ENCODE data around the gene AHSP. TPM values are rescaled to one million over a fixed set of nuclear protein-coding genes. Genes with fewer than 3 reads are reported as not detected.
A peak's percentile ranks its signal among the peaks of the same experiment; 100 is the strongest.

AHSP gene
- total and polyA plus RNA-seq, 2 of the 4 experiments (the other 2 are of a cell fraction): not detected

GRCh38 chr16:31561426-31562233 is 33.9 kb downstream of the AHSP start:
- WGBS, 2 experiments (ENCODE audit: extremely low coverage in 2 of 2, insufficient read length in 1 of 2): no CpG with 5 or more reads among the region's 8 CpGs
- Histone ChIP-seq H2AK9ac (replicated peaks; ENCODE audit: low read depth, low read length, poor library complexity) (no peak overlapping the region), H4K20me1 (ENCODE audit: insufficient read depth, low read length) (no peaks in the 10 kb centered on the region), H3K56ac (ENCODE audit: extremely low read depth, insufficient read depth, low read length) (no peak overlapping the region), H3K9me3 (ENCODE audit: control insufficient read depth, insufficient read depth, low read length) (no peaks in the 10 kb centered on the region), H3K9ac (ENCODE audit: low read depth, low read length) (no peak overlapping the region), H3K4ac (ENCODE audit: low read depth, low read length) (no peak overlapping the region), H2BK120ac (ENCODE audit: low read depth, low read length) (no peak overlapping the region), H3K4me1 (ENCODE audit: control insufficient read depth, insufficient read depth, low read length) (no peaks in the 10 kb centered on the region), H3K4me2 (ENCODE audit: low read depth, low read length) (no peak overlapping the region), H3K9me1 (ENCODE audit: insufficient read depth, low read length) (no peaks in the 10 kb centered on the region), H3K14ac (replicated peaks; ENCODE audit: low read depth, low read length) (no peak overlapping the region), H3K79me1 (ENCODE audit: low read depth in 1 of 2, low read length in 2 of 2) (no peaks in the 10 kb centered on the region), H4K8ac (ENCODE audit: low read depth in 2 of 2, low read length in 2 of 2) (no peak overlapping the region), H4K5ac (ENCODE audit: low read depth, low read length) (no peak overlapping the region), H3K18ac (ENCODE audit: low read depth, low read length) (no peak overlapping the region), H2AK5ac (ENCODE audit: low read depth, low read length) (no peak overlapping the region), H3K27ac (ENCODE audit: insufficient read depth, low read length) (no peak overlapping the region), H3K36me3 (ENCODE audit: control insufficient read depth, insufficient read depth, low read length) (no peaks in the 10 kb centered on the region), H3K23ac (ENCODE audit: low read depth, low read length) (no peak overlapping the region), H2BK20ac (ENCODE audit: low read depth, low read length) (no peak overlapping the region), H3K4me3 (ENCODE audit: insufficient read depth, low read depth, low read length) (no peak overlapping the region), H2BK15ac (ENCODE audit: low read depth, low read length) (no peak overlapping the region), H2AFZ (replicated peaks; ENCODE audit: low read length, poor library complexity) (no peak overlapping the region), H2BK5ac (ENCODE audit: low read depth, low read length, poor library complexity, severe bottlenecking) (no peak overlapping the region), H3K27me3 (ENCODE audit: control insufficient read depth, insufficient read depth, low read length) (no peaks in the 10 kb centered on the region), H4K91ac (ENCODE audit: insufficient read depth, low read depth, low read length) (no peak overlapping the region)
- ATAC-seq (ENCODE audit: low read depth) (no peak), DNase-seq (no peak)
- in situ Hi-C loops (cut with MboI; ENCODE audit: low sequenced_read_pairs): no loop called here
- intact Hi-C loops (cut with micrococcal nuclease): no loop called here
- ChIA-PET POLR2A (ENCODE audit: unreplicated experiment) (no interaction called here), CTCF (no interaction called here)
- BruUV-seq (replicated peaks): no TSS peak
- dilution Hi-C loops (cut with HindIII; ENCODE audit: low sequenced_read_pairs, unreplicated experiment): no loop called here
- peak; percentile 38; the same call in 1 of the 2 replicates for TF ChIP-seq MAFK (IDR thresholded peaks at IDR 0.05; ENCODE audit: low read depth, low read length)
- TF ChIP-seq USF2 (IDR thresholded peaks at IDR 0.05; ENCODE audit: low read depth, low read length): no peak
- TF ChIP-seq RCOR1 (IDR thresholded peaks at IDR 0.05; ENCODE audit: insufficient replicate concordance, low read length): no peak
- no peak for TF ChIP-seq RAD21 (IDR thresholded peaks at IDR 0.05; ENCODE audit: low read length)
